Measurements from ENCODE around the gene PLCB4. TPM values are rescaled to one million over a fixed set of nuclear protein-coding genes. Genes with fewer than 3 reads are reported as not detected.

The PLCB4 gene
- polyA plus RNA-seq, 1 donor (not counting 4 experiments of a cell fraction or from before 2014, with no cell fraction given), result 4.1 TPM

DNA sequence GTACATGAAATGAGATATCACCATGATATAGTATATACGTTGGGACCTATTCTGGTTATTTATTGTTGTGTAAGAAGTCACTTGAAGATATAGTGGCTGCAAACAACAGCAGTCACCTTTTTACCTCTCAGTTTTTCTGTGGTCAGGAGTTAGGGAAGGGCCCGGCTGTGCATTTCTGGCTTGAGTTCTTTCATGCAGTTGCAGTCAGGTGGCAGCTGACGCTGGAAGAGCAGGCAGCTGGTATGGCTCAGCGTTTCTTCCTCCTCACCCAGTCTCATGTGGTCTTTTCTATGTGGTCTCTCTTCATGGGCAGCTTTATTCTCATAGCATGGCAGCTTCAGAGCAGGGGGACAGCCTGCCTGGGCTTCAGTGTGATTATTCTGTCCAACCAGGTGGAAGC, 154.4 kb downstream of the PLCB4 start:
- Histone ChIP-seq H3K4me3 (ENCODE audit: control insufficient read depth in 2 of 3, extremely low read depth in 1 of 3, insufficient read depth in 2 of 3, low read depth in 1 of 3, low read length in 3 of 3) (no peak overlapping the region), H3K79me2 (ENCODE audit: control insufficient read depth, insufficient read depth, low read length) (no peaks in the 10 kb centered on the region), H3K27me3 (ENCODE audit: control insufficient read depth, extremely low read depth, insufficient read depth, low read length) (no peaks in the 10 kb centered on the region), H4K20me1 (ENCODE audit: control insufficient read depth, extremely low read depth, insufficient read depth, low read length) (no peaks in the 10 kb centered on the region), H3K4me1 (ENCODE audit: control insufficient read depth, extremely low read depth, insufficient read depth, low read length) (no peaks in the 10 kb centered on the region), H3K9me3 (ENCODE audit: control insufficient read depth, low read depth, low read length) (no peaks in the 10 kb centered on the region), H3K4me2 (ENCODE audit: control insufficient read depth, extremely low read depth, insufficient read depth, low read depth, low read length) (no peak overlapping the region), H3K9ac (ENCODE audit: control insufficient read depth, extremely low read depth, insufficient read depth, low read length) (no peak overlapping the region), H3K9me1 (ENCODE audit: control insufficient read depth, extremely low read depth, insufficient read depth, low read length) (no peaks in the 10 kb centered on the region), H3K36me3 (ENCODE audit: control insufficient read depth in 2 of 2, extremely low read depth in 1 of 2, insufficient read depth in 2 of 2, low read length in 2 of 2) (no peaks in the 10 kb centered on the region), H2AFZ (ENCODE audit: control insufficient read depth, low read length) (no peak overlapping the region), H3K27ac (ENCODE audit: control insufficient read depth, insufficient read depth, low read length) (no peak overlapping the region)
- no peak for TF ChIP-seq EZH2 (IDR thresholded peaks at IDR 0.05; ENCODE audit: low read length)
- TF ChIP-seq, protein P1, sequence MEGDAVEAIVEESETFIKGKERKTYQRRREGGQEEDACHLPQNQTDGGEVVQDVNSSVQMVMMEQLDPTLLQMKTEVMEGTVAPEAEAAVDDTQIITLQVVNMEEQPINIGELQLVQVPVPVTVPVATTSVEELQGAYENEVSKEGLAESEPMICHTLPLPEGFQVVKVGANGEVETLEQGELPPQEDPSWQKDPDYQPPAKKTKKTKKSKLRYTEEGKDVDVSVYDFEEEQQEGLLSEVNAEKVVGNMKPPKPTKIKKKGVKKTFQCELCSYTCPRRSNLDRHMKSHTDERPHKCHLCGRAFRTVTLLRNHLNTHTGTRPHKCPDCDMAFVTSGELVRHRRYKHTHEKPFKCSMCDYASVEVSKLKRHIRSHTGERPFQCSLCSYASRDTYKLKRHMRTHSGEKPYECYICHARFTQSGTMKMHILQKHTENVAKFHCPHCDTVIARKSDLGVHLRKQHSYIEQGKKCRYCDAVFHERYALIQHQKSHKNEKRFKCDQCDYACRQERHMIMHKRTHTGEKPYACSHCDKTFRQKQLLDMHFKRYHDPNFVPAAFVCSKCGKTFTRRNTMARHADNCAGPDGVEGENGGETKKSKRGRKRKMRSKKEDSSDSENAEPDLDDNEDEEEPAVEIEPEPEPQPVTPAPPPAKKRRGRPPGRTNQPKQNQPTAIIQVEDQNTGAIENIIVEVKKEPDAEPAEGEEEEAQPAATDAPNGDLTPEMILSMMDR (optimal IDR thresholded peaks at IDR 0.05 in 1 of 3, IDR thresholded peaks at IDR 0.05 in 1 of 3, conservative IDR thresholded peaks at IDR 0.05 in 1 of 3; ENCODE audit: extremely low read depth in 1 of 3, insufficient read depth in 2 of 3, low read length in 3 of 3), result no peak
- DNase-seq (ENCODE audit: low read depth, low spot score) (no peak), FAIRE-seq (no peak)
- dilution Hi-C loops (cut with MboI; ENCODE audit: extremely low pct_ligation_motif_present, low sequenced_read_pairs), result no loop called here

DNA sequence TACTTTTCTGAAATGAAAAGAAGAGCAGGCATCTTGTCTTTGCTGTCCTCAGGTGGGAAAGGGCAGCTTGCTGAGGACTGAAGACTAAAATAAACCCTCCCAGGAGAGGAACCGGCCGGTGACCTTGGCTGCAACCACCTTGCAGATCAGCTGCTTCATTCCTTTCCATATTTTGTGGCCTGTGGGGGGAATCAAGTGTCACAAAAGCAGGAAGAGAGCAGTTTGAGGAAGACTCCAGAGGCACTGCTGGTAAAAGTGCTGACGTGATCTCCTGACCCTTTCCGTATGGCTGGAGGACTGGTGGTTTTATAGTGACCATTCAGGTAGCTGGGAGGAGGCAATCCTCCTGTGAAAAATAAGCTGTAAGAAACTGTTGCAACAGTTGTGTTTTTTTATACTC, 157.0 kb downstream of the PLCB4 start:
- no peaks in the 10 kb centered on the region for H3K27me3 ChIP-seq (ENCODE audit: control insufficient read depth, extremely low read depth, insufficient read depth, low read length)
- DNase-seq (ENCODE audit: low read depth, low spot score) (no peak), FAIRE-seq (no peak)
- H3K9me3 ChIP-seq (ENCODE audit: control insufficient read depth, low read depth, low read length), result no peaks in the 10 kb centered on the region
- H3K4me2 ChIP-seq (ENCODE audit: control insufficient read depth, extremely low read depth, insufficient read depth, low read depth, low read length), result no peak overlapping the region
- H3K4me1 ChIP-seq (ENCODE audit: control insufficient read depth, extremely low read depth, insufficient read depth, low read length), result no peaks in the 10 kb centered on the region
- no peaks in the 10 kb centered on the region for H3K36me3 ChIP-seq (ENCODE audit: control insufficient read depth in 2 of 2, extremely low read depth in 1 of 2, insufficient read depth in 2 of 2, low read length in 2 of 2)
- no peaks in the 10 kb centered on the region for H4K20me1 ChIP-seq (ENCODE audit: control insufficient read depth, extremely low read depth, insufficient read depth, low read length)
- no peak overlapping the region for H3K9ac ChIP-seq (ENCODE audit: control insufficient read depth, extremely low read depth, insufficient read depth, low read length)
- H3K27ac ChIP-seq (ENCODE audit: control insufficient read depth, insufficient read depth, low read length), result no peak overlapping the region
- no peaks in the 10 kb centered on the region for H3K79me2 ChIP-seq (ENCODE audit: control insufficient read depth, insufficient read depth, low read length)
- no peak overlapping the region for H3K4me3 ChIP-seq (ENCODE audit: control insufficient read depth in 2 of 3, extremely low read depth in 1 of 3, insufficient read depth in 2 of 3, low read depth in 1 of 3, low read length in 3 of 3)
- no peak overlapping the region for H2AFZ ChIP-seq (ENCODE audit: control insufficient read depth, low read length)
- no peak for TF ChIP-seq EZH2 (IDR thresholded peaks at IDR 0.05; ENCODE audit: low read length)
- TF ChIP-seq, protein P1 (optimal IDR thresholded peaks at IDR 0.05 in 1 of 3, IDR thresholded peaks at IDR 0.05 in 1 of 3, conservative IDR thresholded peaks at IDR 0.05 in 1 of 3; ENCODE audit: extremely low read depth in 1 of 3, insufficient read depth in 2 of 3, low read length in 3 of 3), result no peak
- dilution Hi-C loops (cut with MboI; ENCODE audit: extremely low pct_ligation_motif_present, low sequenced_read_pairs), result no loop called here
- H3K9me1 ChIP-seq (ENCODE audit: control insufficient read depth, extremely low read depth, insufficient read depth, low read length), result no peaks in the 10 kb centered on the region
